T-helper 2 cell (primary cell): ENCODE data around the gene KIF1A.

Experiments used
- DNase-seq, 5 experiments: peaks; one replicate each; pipeline versions ENCODE4 v3.0.0 to v3.0.0-alpha.2; 2012 to 2022

The KIF1A gene

GRCh38 chr2:240764605-240765004 lies 55.4 kb downstream of the KIF1A start:
- no peak for DNase-seq

- DNase-seq = no peak
Measured at GRCh38 chr2:240762971-240763370, 57.0 kb downstream of the KIF1A start.

- no peak for DNase-seq
Measured at GRCh38 chr2:240762249-240762648, 57.8 kb downstream of the KIF1A start.

- no peak for DNase-seq
Measured at GRCh38 chr2:240760576-240761246, 59.3 kb downstream of the KIF1A start.

- DNase-seq = no peak
Measured at GRCh38 chr2:240760121-240760520, 59.9 kb downstream of the KIF1A start.

- DNase-seq = no peak
Measured at GRCh38 chr2:240759459-240759858, 60.6 kb downstream of the KIF1A start.

GRCh38 chr2:240757086-240757614 lies 62.9 kb downstream of the KIF1A start:
- DNase-seq = no peak

GRCh38 chr2:240752209-240752608 lies 67.8 kb downstream of the KIF1A start:
- no peak for DNase-seq

GRCh38 chr2:240750409-240750808 lies 69.6 kb downstream of the KIF1A start:
- DNase-seq = no peak

- no peak for DNase-seq
Measured at GRCh38 chr2:240749516-240749915, 70.5 kb downstream of the KIF1A start.

- no peak for DNase-seq
Measured at GRCh38 chr2:240747256-240747655, 72.8 kb downstream of the KIF1A start.

- DNase-seq = no peak
Measured at GRCh38 chr2:240746671-240747070, 73.3 kb downstream of the KIF1A start.

- no peak for DNase-seq
Measured at GRCh38 chr2:240745962-240746361, 74.1 kb downstream of the KIF1A start.

- DNase-seq = no peak
Measured at GRCh38 chr2:240745456-240745855, 74.6 kb downstream of the KIF1A start.

GRCh38 chr2:240742602-240743095 lies 77.4 kb downstream of the KIF1A start:
- DNase-seq = no peak

GRCh38 chr2:240741091-240741490 lies 78.9 kb downstream of the KIF1A start:
- no peak for DNase-seq

GRCh38 chr2:240739797-240740196 lies 80.2 kb downstream of the KIF1A start:
- peak in 2 of 5 experiments; percentile 30 to 57 for DNase-seq

GRCh38 chr2:240737958-240738357 lies 82.1 kb downstream of the KIF1A start:
- no peak for DNase-seq

- DNase-seq = no peak
Measured at GRCh38 chr2:240737512-240737911, 82.5 kb downstream of the KIF1A start.

- no peak for DNase-seq
Measured at GRCh38 chr2:240736281-240737250, 83.5 kb downstream of the KIF1A start.

- DNase-seq = no peak
Measured at GRCh38 chr2:240735476-240735875, 84.5 kb downstream of the KIF1A start.

GRCh38 chr2:240734756-240735155 lies 85.3 kb downstream of the KIF1A start:
- no peak for DNase-seq

- DNase-seq = peak in 1 of 5 experiments; percentile 17
Measured at GRCh38 chr2:240733803-240734495, 86.1 kb downstream of the KIF1A start.
